Epithelial cell of umbilical artery (primary cell): ENCODE measurements around the gene STRA6. TPM values are rescaled to one million over a fixed set of nuclear protein-coding genes. Genes with fewer than 3 reads are reported as not detected.

Experiments
- total RNA-seq: library from RNA; depleted of rRNA; stranded (reverse); fragments of >200 nt; gene quantifications from 2 replicates; pipeline ENCODE4 v1.2.3, GENCODE V29; 2014

STRA6 gene, protein sequence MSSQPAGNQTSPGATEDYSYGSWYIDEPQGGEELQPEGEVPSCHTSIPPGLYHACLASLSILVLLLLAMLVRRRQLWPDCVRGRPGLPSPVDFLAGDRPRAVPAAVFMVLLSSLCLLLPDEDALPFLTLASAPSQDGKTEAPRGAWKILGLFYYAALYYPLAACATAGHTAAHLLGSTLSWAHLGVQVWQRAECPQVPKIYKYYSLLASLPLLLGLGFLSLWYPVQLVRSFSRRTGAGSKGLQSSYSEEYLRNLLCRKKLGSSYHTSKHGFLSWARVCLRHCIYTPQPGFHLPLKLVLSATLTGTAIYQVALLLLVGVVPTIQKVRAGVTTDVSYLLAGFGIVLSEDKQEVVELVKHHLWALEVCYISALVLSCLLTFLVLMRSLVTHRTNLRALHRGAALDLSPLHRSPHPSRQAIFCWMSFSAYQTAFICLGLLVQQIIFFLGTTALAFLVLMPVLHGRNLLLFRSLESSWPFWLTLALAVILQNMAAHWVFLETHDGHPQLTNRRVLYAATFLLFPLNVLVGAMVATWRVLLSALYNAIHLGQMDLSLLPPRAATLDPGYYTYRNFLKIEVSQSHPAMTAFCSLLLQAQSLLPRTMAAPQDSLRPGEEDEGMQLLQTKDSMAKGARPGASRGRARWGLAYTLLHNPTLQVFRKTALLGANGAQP
- total RNA-seq: 0.32 and 1.5 TPM in 2 replicates

DNA sequence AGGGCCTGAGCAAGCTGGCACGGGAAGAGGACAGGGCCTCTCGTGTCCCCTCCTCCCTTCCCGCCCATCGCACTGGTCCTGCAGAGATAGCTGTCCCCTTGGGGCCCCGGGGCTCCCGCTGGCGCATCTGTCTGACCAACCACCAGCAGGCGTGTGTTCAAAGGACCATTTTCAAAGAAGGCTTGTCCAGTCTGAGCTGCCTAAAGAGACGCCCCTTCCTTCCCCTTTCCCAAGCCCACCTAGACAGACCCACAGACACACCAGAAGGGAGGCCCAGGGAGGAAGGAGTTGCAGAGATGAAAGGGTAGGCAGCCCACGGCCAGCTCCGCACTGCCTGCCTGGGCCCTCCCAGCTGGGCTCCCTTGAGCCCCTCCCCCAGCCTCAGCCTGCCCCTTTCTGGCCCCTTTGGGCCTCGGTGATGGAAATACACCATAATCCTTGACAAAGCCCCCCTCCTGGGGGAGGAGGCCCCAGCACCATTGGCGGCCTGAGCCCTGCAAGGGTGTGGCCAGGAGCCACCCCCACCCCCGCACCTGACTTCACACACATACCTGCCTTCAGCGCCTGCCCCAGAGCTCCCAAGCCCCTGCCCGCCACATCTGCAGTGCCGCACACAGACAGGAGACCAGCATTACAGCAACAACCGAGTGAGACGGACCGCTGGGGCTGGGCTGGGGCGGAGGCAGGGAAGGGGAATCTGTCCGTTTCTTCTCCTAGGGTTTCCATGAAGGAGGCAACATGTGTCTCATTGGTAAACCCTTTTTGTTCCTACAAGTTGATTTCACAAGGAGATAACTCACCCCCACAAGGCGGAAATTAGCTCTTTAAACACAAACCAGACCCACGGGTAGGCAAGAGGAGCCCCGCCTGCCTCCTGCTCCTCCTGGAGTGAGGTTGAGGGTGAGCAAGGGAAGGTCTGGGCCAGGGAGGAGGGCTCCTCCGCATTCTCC, at the start of gene STRA6:
TSS of gene STRA6 (minus strand) at position 336 of the 950 bp plus-strand sequence. CDS start 520 bp downstream, outside the sequence.

DNA sequence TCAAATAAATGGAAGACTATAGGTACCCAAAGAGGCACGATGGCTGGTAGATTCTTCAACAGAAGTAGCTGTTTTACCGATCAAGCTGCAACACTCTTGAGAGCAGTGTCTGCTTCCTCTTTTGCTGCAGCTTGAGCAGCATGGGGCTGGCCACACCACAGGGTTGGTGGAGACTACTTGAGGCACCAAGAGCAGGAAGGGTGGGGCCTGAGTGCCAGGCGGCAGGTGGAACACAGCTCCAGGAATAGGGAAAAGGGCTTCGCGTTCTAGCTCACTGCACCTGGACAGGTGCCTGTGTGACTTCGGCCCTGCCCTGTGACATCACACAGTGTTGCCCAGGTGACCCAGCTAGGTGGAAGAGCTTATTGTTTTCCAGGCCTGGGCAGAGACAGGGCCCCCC, 33.4 kb upstream of the STRA6 start, which contains the start of gene CCDC33:
TSS of gene CCDC33 (plus strand) at position 365 of the 400 bp plus-strand sequence. CDS start 394 bp downstream, outside the sequence.

GRCh38 chr15:74173380-74174218, 29.0 kb downstream of the STRA6 start, which contains the start of gene ISLR:
Gene ISLR, plus strand, starts transcription at chr15:74173710. Its CDS starts 1,149 bp downstream, at chr15:74174859.

GRCh38 chr15:74130155-74130848, 72.3 kb downstream of the STRA6 start, which contains the start of gene ISLR2:
Gene ISLR2, plus strand, starts transcription at chr15:74130586. Its CDS starts 2,169 bp downstream, at chr15:74132755.

Other genes with a start within 250 kb of the STRA6 start
- 9.7 and 10.3 TPM in 2 replicates for gene STOML1, start 210.5 kb downstream of the STRA6 start, total RNA-seq
- 21.1 and 33.4 TPM in 2 replicates for gene PML, start 208.1 kb downstream of the STRA6 start, total RNA-seq
- not detected in 2 replicates for gene GOLGA6A, start 120.2 kb downstream of the STRA6 start, total RNA-seq
- not detected in 2 replicates for gene ISLR2, start 72.2 kb downstream of the STRA6 start, total RNA-seq
- under 0.01 and 0.30 TPM in 2 replicates for gene ISLR, start 29.1 kb downstream of the STRA6 start, total RNA-seq
- gene CCDC33, start 33.5 kb upstream of the STRA6 start, total RNA-seq: not detected in 2 replicates
- not detected in 2 replicates for gene CYP11A1, start 164.9 kb upstream of the STRA6 start, total RNA-seq
- gene SEMA7A, start 231.2 kb upstream of the STRA6 start, total RNA-seq: 3.0 and 3.2 TPM in 2 replicates